Measurements from ENCODE around the gene LRRN4.

Gene LRRN4

GRCh38 chr20:6000871-6001270 is 53.0 kb downstream of the LRRN4 start:
- no peak for DNase-seq
- in situ Hi-C loops (cut with MboI; ENCODE audit: low pct_unique_long_range_greater_than_20kb, low sequenced_read_pairs), result no loop called here

DNA sequence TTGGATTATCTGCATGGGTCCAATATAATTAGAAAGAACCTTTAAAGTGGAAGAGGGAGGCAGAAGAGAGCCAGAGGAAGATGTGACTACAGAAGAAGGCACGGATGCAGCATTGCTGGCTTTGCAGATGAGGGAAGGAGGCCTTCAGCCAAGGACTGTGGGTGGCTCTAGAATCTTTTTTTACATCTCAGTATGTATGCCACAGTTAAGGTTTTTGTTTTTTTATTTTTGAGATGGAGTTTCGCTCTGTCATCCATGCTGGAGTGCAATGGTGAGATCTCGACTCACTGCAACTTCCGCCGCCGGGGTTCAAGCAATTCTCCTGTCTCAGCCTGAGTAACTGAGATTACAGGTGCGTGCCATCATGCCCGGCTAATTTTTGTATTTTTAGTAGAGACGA is 54.1 kb downstream of the LRRN4 start:
- in situ Hi-C loops (cut with MboI; ENCODE audit: low pct_unique_long_range_greater_than_20kb, low sequenced_read_pairs), result no loop called here
- DNase-seq, result no peak

- peak; percentile 44 for DNase-seq
- in situ Hi-C loops (cut with MboI; ENCODE audit: low pct_unique_long_range_greater_than_20kb, low sequenced_read_pairs), result no loop called here
These were observed 57.1 kb downstream of the LRRN4 start for GRCh38 chr20:5996765-5997164.

DNA sequence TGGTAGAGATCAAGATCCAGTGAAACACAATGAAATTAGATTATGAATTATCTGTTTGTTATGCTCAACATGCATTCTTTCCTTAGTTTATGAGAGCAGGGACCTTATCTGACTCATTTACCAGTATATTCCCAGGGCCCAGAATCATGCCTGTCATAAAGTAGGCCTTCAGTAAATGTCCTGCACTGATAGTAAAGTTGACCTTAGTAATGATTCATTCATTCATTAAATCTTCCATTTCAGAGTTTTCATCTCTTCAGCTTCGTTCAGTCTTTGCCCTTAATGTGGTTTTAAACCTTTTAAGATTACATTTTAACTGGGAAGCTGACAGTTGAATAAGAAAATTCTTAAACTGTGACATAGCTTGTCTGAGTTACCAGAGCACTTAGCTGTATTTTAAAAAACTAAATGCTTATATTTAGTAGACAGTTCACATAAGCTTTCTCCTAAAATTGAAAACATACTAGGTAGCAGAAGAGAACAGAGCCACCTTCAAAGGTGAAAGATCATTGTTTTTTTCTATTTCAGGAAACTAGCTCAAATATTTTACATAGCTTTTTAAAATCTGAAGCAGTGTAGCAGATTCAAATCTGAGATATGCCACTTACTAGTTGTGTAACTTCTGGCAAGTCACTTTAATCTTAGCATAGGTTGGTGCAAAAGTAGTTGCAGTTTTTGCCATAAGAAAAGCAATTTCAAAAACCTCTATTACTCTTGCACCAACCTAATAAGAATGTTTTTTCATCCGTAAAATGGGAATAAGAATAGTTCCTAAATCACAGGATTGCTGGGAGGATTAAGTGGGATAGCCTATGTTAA is 62.0 kb downstream of the LRRN4 start:
- DNase-seq, result no peak

DNA sequence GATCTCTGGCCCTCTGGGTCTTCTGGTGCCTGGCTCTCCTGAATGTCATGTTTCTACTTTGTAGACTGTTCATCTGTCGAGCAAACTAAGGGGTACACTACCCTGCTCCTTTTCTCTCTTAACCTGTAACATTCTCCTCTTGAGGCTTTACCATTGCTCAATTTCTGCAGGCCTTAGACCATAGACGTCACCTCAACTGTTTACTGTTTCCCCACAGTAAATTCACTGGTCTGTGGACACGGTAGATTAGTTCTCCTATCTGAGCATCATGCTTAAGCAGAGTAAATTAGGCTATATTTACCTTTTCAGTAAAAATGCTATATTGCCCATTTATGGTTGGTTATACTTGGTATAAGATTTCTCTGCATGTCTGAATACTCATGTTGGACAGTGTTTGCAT is 62.9 kb downstream of the LRRN4 start:
- in situ Hi-C loops (cut with MboI; ENCODE audit: low pct_unique_long_range_greater_than_20kb, low sequenced_read_pairs), result no loop called here
- DNase-seq, result no peak

More for the DNA sequence above, 62.0 kb downstream of the LRRN4 start:
- in situ Hi-C loops (cut with MboI; ENCODE audit: low pct_unique_long_range_greater_than_20kb, low sequenced_read_pairs), result no loop called here

All from KBM-7 (cell line).